Cardiac fibroblast (primary cell): ENCODE results near the gene DPP6.

Source experiments
- DNase-seq, 2 donors: peaks; one replicate each; pipeline versions ENCODE4 v3.0.0 to v3.0.0-alpha.2; 2010; ENCODE audit warnings: low read depth in 2 of 2
- H3K4me3 ChIP-seq, 2 donors: replicated peaks in 1 of 2; 1 replicate in 1 of 2; 2 replicates in 1 of 2; pipeline ENCODE4 v1.5.1; 2011; ENCODE audit warnings: low read depth in 2 of 2, low read length in 2 of 2, mild to moderate bottlenecking in 2 of 2, moderate library complexity in 1 of 2
- TF ChIP-seq, protein P1 (sequence below): IDR thresholded peaks from one replicate; pipeline ENCODE4 v1.5.1; 2011; ENCODE audit warnings: low read depth, mild to moderate bottlenecking, low read length, inconsistent platforms

Gene DPP6

DNA sequence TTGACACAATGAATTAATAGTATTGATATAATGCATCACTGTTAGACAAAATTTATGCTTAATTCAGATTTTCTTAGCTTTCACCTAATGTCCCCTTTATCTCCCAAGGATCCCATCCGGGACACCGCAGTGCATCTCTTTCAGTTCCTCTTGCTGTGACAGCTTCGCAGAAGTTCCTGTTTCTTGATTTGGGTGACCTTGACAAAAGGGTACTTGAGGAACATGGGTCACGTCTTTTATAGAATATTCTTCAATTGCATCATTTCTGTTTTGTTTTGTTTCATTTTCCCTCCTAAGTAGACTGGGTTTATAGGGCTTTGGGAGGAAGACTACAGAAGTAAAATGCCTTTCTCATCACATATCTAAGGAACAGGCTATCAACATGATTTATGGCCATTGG is 453.2 kb downstream of the DPP6 start:
- TF ChIP-seq, protein P1, sequence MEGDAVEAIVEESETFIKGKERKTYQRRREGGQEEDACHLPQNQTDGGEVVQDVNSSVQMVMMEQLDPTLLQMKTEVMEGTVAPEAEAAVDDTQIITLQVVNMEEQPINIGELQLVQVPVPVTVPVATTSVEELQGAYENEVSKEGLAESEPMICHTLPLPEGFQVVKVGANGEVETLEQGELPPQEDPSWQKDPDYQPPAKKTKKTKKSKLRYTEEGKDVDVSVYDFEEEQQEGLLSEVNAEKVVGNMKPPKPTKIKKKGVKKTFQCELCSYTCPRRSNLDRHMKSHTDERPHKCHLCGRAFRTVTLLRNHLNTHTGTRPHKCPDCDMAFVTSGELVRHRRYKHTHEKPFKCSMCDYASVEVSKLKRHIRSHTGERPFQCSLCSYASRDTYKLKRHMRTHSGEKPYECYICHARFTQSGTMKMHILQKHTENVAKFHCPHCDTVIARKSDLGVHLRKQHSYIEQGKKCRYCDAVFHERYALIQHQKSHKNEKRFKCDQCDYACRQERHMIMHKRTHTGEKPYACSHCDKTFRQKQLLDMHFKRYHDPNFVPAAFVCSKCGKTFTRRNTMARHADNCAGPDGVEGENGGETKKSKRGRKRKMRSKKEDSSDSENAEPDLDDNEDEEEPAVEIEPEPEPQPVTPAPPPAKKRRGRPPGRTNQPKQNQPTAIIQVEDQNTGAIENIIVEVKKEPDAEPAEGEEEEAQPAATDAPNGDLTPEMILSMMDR = no peak
- DNase-seq = no peak

DNA sequence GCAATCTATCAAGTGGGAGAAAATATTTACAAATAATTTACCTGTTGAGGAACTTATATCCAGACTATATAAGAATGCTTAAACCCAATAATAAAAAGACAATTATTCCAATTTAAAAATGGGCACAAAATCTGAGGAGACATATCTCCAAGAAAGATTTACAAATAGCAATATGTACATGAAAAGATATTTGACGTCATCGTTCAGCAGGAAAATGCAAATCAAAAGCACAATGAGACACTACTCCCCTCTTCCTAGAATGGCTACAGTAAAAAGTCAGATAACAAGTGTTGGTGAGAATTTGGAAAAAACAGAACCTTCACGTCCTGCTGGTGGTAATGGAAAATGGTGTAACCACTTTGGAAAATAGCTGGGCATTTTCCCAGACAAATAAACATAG is 457.0 kb downstream of the DPP6 start:
- TF ChIP-seq, protein P1 = no peak
- no peak for DNase-seq
- no peak overlapping the region for H3K4me3 ChIP-seq

More for the DNA sequence above, 453.2 kb downstream of the DPP6 start:
- no peak overlapping the region for H3K4me3 ChIP-seq

DNA sequence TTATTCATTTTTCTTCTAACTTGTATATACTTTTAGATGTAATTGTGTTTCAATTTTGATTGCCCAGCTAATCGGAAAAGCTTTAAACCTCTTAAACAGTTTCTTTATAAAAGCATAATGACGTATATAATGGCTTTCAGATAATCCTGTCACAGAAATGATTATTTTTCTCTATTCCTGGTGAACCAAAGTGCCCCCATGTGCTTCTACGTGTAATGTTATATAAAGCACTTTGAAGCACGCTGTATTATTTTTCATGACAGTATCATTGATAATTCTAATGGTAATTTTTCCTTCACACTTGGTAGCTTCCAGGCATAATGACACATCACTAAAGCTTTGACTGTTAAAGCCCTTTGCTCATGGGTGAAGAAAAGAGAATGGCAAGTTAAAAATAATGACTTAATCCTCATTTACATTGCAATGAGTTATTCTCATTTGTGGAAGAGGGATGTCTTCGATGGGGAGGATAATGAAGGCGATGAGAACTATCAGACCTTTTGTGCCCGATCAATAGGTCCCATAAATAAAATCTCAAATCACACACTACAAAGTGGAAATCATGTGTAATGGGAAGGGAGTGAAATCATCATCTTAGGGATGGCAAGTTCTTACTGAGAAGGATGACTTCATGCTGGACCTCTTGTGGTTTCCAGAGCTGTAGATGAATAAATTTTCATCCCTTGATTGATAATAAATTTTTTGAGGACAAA is 460.1 kb downstream of the DPP6 start:
- DNase-seq = no peak
- TF ChIP-seq, protein P1 = no peak
- no peak overlapping the region for H3K4me3 ChIP-seq

DNA sequence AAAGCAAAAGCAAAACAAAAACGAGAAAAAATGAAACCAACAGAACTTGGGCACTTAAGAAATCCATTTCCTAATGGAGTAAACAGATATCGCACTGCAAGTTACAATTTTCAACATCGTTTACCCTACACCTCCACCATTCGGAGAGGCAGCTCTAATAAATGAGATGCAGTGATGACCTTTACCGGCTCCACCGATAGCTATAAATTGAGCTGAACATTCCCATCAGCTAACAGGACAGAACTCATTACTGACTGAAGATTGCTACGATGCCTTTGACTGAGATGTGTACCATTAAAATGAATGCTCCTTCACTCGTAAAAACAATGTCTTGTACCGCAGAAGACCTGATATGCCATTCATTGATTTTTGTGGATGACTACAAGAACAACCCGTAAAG is 465.6 kb downstream of the DPP6 start:
- no peak overlapping the region for H3K4me3 ChIP-seq
- DNase-seq = no peak
- TF ChIP-seq, protein P1 = no peak

DNA sequence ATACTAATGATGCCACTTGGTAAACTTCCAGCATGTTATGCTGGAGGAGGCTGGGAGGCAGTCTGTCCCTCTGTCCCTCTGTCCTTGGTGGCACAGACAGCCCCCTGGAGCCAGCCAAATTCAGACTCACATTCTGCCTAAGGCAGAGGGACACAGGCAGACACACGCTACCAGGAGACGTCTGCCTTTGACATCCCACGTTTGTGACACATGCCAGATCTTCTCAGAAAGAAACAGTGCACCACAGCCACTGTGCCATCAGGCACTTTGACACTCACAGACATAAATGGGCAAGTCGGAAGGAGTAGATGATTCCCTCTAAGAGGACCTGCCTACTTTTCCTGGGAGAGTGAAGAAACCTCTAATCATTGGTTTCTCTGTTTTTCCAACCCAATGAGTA is 467.0 kb downstream of the DPP6 start:
- TF ChIP-seq, protein P1 = no peak
- DNase-seq = no peak
- no peak overlapping the region for H3K4me3 ChIP-seq

DNA sequence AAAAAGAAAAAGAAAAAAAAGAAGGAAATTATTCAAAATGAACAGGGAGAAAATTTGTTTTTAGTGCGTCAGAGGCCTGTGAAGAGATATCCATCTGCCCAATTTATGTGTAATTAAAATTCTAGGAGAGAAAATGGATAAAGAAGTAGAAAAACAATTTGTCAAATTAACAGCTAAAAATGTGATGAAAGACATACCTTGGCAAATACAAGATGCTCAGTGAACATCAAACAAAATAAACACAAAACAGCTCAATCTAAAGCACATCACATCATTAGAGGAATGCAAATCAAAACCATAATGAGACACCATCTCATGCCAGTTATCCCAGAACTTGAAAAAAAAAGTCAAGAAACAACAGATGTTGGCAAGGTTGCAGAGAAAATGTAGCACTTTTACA is 477.9 kb downstream of the DPP6 start:
- TF ChIP-seq, protein P1 = no peak
- DNase-seq = no peak
- no peak overlapping the region for H3K4me3 ChIP-seq

DNA sequence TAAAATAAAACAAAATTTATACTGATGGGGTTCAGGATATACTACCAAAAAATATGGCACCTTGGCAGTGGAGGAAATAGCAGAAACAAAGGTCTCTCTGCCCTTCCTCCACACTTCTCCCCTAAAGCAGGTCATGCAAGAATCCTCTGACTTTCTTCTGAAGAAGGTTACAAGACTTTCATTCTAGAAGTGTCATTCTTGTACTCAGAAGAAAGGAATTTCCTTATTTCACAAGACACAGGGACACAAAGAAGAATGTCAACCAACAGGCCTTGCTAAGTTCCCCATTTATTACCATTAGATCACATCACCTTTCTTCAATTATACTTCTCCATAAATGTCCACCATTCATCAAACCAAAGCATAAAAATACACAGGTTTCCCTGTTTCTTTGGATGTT is 480.6 kb downstream of the DPP6 start:
- no peak overlapping the region for H3K4me3 ChIP-seq
- TF ChIP-seq, protein P1 = no peak
- no peak for DNase-seq
